ENCODE measurements around the gene MRPL2. TPM values are rescaled to one million over a fixed set of nuclear protein-coding genes. Genes with fewer than 3 reads are reported as not detected.
A peak's percentile ranks its signal among the peaks of the same experiment; 100 is the strongest.

The MRPL2 gene
- total RNA-seq, 1 experiment from 2014 or later = 125 TPM

DNA sequence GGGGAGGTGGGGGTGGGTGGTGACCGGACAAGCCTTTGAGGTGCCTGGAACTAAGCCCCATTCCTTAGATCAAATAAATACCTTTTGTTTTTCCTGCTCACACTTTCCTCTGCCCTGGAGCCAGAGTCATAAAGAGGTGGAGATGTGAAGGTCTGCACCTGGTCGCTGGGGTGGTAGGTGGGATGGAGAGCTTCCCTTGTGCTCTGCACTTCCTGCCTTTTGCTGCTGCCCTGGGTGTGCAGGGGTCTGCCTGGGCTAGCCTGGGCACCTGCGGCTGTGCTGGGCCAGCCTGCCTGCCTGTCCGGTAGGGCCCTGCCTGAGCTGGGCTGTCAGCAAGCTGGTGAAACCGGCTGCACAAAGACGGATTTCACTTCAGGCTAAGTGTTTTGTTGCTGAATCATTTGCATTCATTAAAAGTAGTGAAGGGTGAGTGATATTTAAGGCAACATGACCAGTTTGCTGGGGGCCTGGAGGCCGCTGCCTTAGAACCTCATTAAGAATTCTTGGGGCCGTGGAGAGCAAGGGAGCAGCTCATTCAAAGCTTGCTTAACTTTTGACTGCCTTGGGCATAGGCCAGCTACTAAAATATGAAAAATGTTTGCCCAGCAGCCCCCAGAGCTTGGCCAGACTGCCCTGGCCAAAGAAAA lies 37.3 kb upstream of the MRPL2 start:
- no TSS peak for BruUV-seq (replicated peaks)
- DNase-seq = peak; percentile 82
- no peaks in the 10 kb centered on the region for H3K9me3 Mint-ChIP-seq (ENCODE audit: low read depth, unreplicated experiment)
- no peaks in the 10 kb centered on the region for H3K36me3 Mint-ChIP-seq (ENCODE audit: insufficient read depth, unreplicated experiment)
- peak overlapping the region; percentile 68 for H3K27ac Mint-ChIP-seq (ENCODE audit: unreplicated experiment)
- H3K4me3 Mint-ChIP-seq (ENCODE audit: low read depth, unreplicated experiment) = peak overlapping the region; percentile 59
- intact Hi-C loops (cut with micrococcal nuclease; ENCODE audit: unreplicated experiment) = no loop called here
- CTCF ChIA-PET = interaction anchor here (0.7 to 2.0 kb wide), 7 partner anchors 13 to 796 kb away, joined by 3 to 9 read pairs (median 5); partner anchors contain the start of genes KLC4, KLHDC3, MEA1 and MRPL2
- no peaks in the 10 kb centered on the region for H3K27me3 Mint-ChIP-seq (ENCODE audit: unreplicated experiment)
- peaks cover 49% of the 10 kb centered on the region for H3K4me1 Mint-ChIP-seq (ENCODE audit: low read depth, unreplicated experiment)
- TF ChIP-seq, protein P1, sequence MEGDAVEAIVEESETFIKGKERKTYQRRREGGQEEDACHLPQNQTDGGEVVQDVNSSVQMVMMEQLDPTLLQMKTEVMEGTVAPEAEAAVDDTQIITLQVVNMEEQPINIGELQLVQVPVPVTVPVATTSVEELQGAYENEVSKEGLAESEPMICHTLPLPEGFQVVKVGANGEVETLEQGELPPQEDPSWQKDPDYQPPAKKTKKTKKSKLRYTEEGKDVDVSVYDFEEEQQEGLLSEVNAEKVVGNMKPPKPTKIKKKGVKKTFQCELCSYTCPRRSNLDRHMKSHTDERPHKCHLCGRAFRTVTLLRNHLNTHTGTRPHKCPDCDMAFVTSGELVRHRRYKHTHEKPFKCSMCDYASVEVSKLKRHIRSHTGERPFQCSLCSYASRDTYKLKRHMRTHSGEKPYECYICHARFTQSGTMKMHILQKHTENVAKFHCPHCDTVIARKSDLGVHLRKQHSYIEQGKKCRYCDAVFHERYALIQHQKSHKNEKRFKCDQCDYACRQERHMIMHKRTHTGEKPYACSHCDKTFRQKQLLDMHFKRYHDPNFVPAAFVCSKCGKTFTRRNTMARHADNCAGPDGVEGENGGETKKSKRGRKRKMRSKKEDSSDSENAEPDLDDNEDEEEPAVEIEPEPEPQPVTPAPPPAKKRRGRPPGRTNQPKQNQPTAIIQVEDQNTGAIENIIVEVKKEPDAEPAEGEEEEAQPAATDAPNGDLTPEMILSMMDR (IDR thresholded peaks at IDR 0.05; ENCODE audit: unreplicated experiment) = no peak

DNA sequence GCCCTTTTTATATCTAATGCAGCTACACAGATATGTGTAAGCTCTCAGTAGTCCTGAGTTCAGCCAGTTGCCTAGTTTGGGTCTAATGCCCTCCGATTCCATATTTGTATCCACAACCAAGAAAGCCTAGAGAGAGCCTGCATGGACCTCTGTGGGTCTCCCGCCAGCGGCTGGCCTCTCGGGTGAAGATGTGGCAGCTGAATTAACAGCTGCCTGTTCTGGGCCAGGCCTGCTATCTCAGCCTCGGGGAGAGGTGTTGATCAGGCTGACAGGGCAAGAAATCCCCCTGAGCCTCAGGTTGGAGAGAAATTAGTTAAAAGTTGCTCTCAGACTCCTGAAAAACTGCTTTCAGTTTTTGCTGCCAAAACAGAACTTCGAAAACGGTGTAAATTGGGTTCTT lies 36.7 kb upstream of the MRPL2 start:
- no peaks in the 10 kb centered on the region for H3K36me3 Mint-ChIP-seq (ENCODE audit: insufficient read depth, unreplicated experiment)
- no peaks in the 10 kb centered on the region for H3K9me3 Mint-ChIP-seq (ENCODE audit: low read depth, unreplicated experiment)
- H3K27me3 Mint-ChIP-seq (ENCODE audit: unreplicated experiment) = no peaks in the 10 kb centered on the region
- TF ChIP-seq, protein P1 (IDR thresholded peaks at IDR 0.05; ENCODE audit: unreplicated experiment) = no peak
- CTCF ChIA-PET = interaction anchor here (0.5 to 2.0 kb wide), 8 partner anchors 14 to 796 kb away, joined by 3 to 9 read pairs (median 4); partner anchors contain the start of genes KLC4, KLHDC3, MEA1 and MRPL2
- peak overlapping the region; percentile 68 for H3K27ac Mint-ChIP-seq (ENCODE audit: unreplicated experiment)
- no TSS peak for BruUV-seq (replicated peaks)
- no peak for DNase-seq
- H3K4me3 Mint-ChIP-seq (ENCODE audit: low read depth, unreplicated experiment) = peak overlapping the region; percentile 59
- intact Hi-C loops (cut with micrococcal nuclease; ENCODE audit: unreplicated experiment) = no loop called here
- peaks cover 49% of the 10 kb centered on the region for H3K4me1 Mint-ChIP-seq (ENCODE audit: low read depth, unreplicated experiment)

DNA sequence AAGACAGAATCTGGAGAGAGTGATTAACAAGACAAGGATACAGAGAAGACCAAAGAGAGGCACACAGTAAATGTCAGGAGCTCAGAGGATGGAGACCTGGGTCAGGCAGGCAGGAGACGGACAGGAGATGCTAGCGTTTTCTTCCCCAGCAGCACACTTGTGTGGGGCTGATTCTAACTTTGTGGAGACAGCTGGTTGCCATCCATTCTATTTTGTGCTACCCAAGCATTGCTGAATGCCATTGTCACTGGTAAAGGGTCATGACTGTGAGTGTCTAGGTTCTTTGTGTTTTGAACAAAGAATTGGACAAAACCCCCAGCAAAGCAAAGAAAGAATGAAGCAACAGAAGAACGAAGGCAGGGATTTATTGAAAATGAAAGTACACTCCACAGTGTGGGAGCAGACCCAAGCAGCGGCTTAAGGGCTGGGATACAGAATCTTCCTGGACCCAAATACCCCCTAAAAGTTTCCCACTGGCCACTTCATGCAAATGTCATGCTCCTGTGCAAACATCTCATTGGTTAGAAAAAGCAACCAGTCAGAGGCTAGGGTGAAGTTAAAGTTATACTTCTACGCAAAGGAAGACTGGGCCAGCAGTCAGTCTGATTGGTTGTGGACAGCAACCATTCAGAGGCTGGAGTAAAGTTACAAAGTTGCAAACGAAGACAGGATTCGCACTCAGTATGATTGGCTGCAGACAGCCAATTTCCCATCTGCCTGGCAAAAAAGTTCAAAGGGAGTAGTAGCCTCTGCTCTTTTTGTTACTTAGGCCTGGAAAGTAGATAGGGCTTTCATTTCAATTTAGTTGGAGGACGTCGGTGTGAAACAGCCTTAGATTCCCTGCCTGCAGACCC lies 34.4 kb upstream of the MRPL2 start:
- BruUV-seq (replicated peaks) = no TSS peak
- CTCF ChIA-PET = interaction anchor here (0.6 to 0.9 kb wide), 2 partner anchors 10 to 36 kb away, joined by 3 read pairs; no protein-coding TSS in a partner anchor
- peak; percentile 37 for DNase-seq
- intact Hi-C loops (cut with micrococcal nuclease; ENCODE audit: unreplicated experiment) = no loop called here
- TF ChIP-seq, protein P1 (IDR thresholded peaks at IDR 0.05; ENCODE audit: unreplicated experiment) = no peak
- H3K9me3 Mint-ChIP-seq (ENCODE audit: low read depth, unreplicated experiment) = no peaks in the 10 kb centered on the region
- H3K4me3 Mint-ChIP-seq (ENCODE audit: low read depth, unreplicated experiment) = peak overlapping the region; percentile 64
- no peaks in the 10 kb centered on the region for H3K27me3 Mint-ChIP-seq (ENCODE audit: unreplicated experiment)
- peak overlapping the region; percentile 59 for H3K27ac Mint-ChIP-seq (ENCODE audit: unreplicated experiment)
- H3K4me1 Mint-ChIP-seq (ENCODE audit: low read depth, unreplicated experiment) = peaks cover 58% of the 10 kb centered on the region
- no peaks in the 10 kb centered on the region for H3K36me3 Mint-ChIP-seq (ENCODE audit: insufficient read depth, unreplicated experiment)

DNA sequence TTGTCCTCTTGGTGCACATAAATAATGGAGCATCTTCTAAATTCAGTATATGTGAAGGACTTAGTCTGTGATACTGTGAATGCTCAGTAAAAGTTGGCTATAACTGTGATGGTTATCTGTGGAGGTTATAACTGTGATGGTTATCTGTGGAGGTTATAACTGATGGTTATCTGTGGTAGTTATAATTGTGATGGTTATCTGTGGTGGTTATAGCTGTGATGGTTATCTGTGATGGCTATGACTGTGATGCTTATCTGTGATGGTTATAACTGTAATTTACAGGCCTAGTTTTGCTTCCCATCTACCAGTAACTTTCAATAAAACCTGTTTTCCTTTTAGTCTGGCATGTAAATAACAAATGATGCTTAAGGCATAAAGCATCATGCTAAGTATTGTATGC lies 33.4 kb upstream of the MRPL2 start:
- CTCF ChIA-PET = interaction anchor here (0.9 kb wide), 1 partner anchor 9 kb away, joined by 3 read pairs; no protein-coding TSS in a partner anchor
- peaks cover 49% of the 10 kb centered on the region for H3K4me1 Mint-ChIP-seq (ENCODE audit: low read depth, unreplicated experiment)
- H3K27me3 Mint-ChIP-seq (ENCODE audit: unreplicated experiment) = no peaks in the 10 kb centered on the region
- no peaks in the 10 kb centered on the region for H3K9me3 Mint-ChIP-seq (ENCODE audit: low read depth, unreplicated experiment)
- H3K27ac Mint-ChIP-seq (ENCODE audit: unreplicated experiment) = no peak overlapping the region
- intact Hi-C loops (cut with micrococcal nuclease; ENCODE audit: unreplicated experiment) = no loop called here
- TF ChIP-seq, protein P1 (IDR thresholded peaks at IDR 0.05; ENCODE audit: unreplicated experiment) = no peak
- BruUV-seq (replicated peaks) = no TSS peak
- peak overlapping the region; percentile 64 for H3K4me3 Mint-ChIP-seq (ENCODE audit: low read depth, unreplicated experiment)
- no peak for DNase-seq
- no peaks in the 10 kb centered on the region for H3K36me3 Mint-ChIP-seq (ENCODE audit: insufficient read depth, unreplicated experiment)
